Prostate gland (tissue), 2 donors: ENCODE results near the gene PPM1K.

ENCODE experiments used
- POLR2A ChIP-seq: fragments of 450-650 bp; IDR thresholded peaks from one replicate; pipeline ENCODE4 v1.6.1; 2016; ENCODE audit warnings: antibody characterized with exemption, mild to moderate bottlenecking
- TF ChIP-seq, protein P1 (sequence below), 4 experiments: fragments of 200-600 bp in 2 of 4; fragments of 450-650 bp in 2 of 4; sonication (generic) in 2 of 4; IDR thresholded peaks; 1 replicate in 3 of 4; 2 replicates in 1 of 4; pipeline ENCODE4 v1.5.1; 2016 to 2019; ENCODE audit warnings: antibody characterized with exemption in 4 of 4, mild to moderate bottlenecking in 2 of 4, moderate library complexity in 2 of 4

DNA sequence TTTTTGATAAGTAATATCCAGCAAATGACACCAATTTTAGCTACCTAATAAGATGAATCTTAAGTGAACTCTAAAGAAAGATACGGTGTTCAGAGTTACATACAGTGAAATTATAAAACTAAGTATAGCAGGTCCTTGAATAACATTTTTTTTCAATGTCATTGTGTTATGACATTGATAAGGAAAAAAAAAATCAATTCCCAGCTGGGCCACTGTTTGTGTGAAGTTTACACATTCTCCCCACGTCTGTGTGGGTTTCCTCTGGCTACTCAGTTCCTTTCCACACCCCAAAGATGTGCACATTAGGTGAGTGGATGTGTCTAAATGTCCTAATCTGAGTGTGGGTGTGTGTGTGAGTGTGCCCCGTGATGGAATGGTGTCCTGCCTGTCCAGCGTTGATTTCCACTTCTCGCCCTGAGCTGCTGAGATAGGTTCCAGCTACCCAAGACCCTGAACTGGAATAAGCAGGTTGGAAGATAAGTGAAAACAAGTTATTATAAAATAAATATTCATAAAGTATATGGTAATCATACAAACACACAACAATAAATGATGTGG is 31.2 kb upstream of the PPM1K start:
- no peak for TF ChIP-seq POLR2A
- TF ChIP-seq, protein P1, sequence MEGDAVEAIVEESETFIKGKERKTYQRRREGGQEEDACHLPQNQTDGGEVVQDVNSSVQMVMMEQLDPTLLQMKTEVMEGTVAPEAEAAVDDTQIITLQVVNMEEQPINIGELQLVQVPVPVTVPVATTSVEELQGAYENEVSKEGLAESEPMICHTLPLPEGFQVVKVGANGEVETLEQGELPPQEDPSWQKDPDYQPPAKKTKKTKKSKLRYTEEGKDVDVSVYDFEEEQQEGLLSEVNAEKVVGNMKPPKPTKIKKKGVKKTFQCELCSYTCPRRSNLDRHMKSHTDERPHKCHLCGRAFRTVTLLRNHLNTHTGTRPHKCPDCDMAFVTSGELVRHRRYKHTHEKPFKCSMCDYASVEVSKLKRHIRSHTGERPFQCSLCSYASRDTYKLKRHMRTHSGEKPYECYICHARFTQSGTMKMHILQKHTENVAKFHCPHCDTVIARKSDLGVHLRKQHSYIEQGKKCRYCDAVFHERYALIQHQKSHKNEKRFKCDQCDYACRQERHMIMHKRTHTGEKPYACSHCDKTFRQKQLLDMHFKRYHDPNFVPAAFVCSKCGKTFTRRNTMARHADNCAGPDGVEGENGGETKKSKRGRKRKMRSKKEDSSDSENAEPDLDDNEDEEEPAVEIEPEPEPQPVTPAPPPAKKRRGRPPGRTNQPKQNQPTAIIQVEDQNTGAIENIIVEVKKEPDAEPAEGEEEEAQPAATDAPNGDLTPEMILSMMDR (IDR thresholded peaks at IDR 0.05): no peak
